GM19467 (cell line): ENCODE results near the gene ZNF746.
A peak's percentile ranks its signal among the peaks of the same experiment; 100 is the strongest.

ENCODE experiments used
- ATAC-seq: cut with Tn5 transposase; IDR thresholded peaks from one replicate; pipeline ENCODE4 v1.9.1; 2021; ENCODE audit warnings: mild to moderate bottlenecking, moderate library complexity; ENCODE audit not compliant: unreplicated experiment

Gene ZNF746

GRCh38 chr7:149490083-149490760 is 7.4 kb downstream of the ZNF746 start:
- no peak for ATAC-seq

- no peak for ATAC-seq
Observed at GRCh38 chr7:149489391-149490024, 8.1 kb downstream of the ZNF746 start.

- ATAC-seq, result no peak
Observed at GRCh38 chr7:149479568-149479967, 18.0 kb downstream of the ZNF746 start.

GRCh38 chr7:149478754-149479153 is 18.9 kb downstream of the ZNF746 start:
- no peak for ATAC-seq

GRCh38 chr7:149477494-149478443 is 19.8 kb downstream of the ZNF746 start:
- no peak for ATAC-seq

GRCh38 chr7:149476791-149477190 is 20.8 kb downstream of the ZNF746 start:
- ATAC-seq, result no peak

- ATAC-seq, result no peak
Observed at GRCh38 chr7:149475121-149476045, 22.2 kb downstream of the ZNF746 start.

- no peak for ATAC-seq
Observed at GRCh38 chr7:149474309-149475120, 23.1 kb downstream of the ZNF746 start.

GRCh38 chr7:149473251-149473650 is 24.4 kb downstream of the ZNF746 start:
- no peak for ATAC-seq

- ATAC-seq, result no peak
Observed at GRCh38 chr7:149471289-149471953, 26.2 kb downstream of the ZNF746 start.

- ATAC-seq, result no peak
Observed at GRCh38 chr7:149469806-149470205, 27.8 kb downstream of the ZNF746 start.

- no peak for ATAC-seq
Observed at GRCh38 chr7:149468208-149468607, 29.4 kb downstream of the ZNF746 start.

GRCh38 chr7:149467321-149467859 is 30.2 kb downstream of the ZNF746 start:
- no peak for ATAC-seq

GRCh38 chr7:149466364-149466763 is 31.2 kb downstream of the ZNF746 start:
- ATAC-seq, result no peak

- ATAC-seq, result no peak
Observed at GRCh38 chr7:149463500-149464161, 34.0 kb downstream of the ZNF746 start.

- ATAC-seq, result no peak
Observed at GRCh38 chr7:149462101-149462520, 35.5 kb downstream of the ZNF746 start.

- peak; percentile 97 for ATAC-seq
Observed at GRCh38 chr7:149460493-149461277, 36.9 kb downstream of the ZNF746 start, which contains the start of gene ZNF777. TSS of gene ZNF777 (minus strand) at chr7:149461062. CDS start at chr7:149456022, 5,040 bp downstream.
